WTC11 (cell line): ENCODE data around the gene ATP13A2. TPM values are rescaled to one million over a fixed set of nuclear protein-coding genes. Genes with fewer than 3 reads are reported as not detected.

Experiments used
- ATAC-seq: fragments of 200-7000 bp; cut with Tn5 transposase; 2 replicates; pipeline ENCODE4 v1.10.0; 2021; ENCODE audit warnings: mild to moderate bottlenecking, moderate library complexity
- CTCF ChIA-PET: fragments of 300-600 bp; sonication (Branson Sonifier 250); formaldehyde crosslinking; loops from one replicate; lab custom pipeline; 2021; ENCODE audit warnings: antibody characterized with exemption; lab: Charles Lee
- POLR2A ChIA-PET: fragments of 350-600 bp; sonication (Branson Sonifier 250); formaldehyde crosslinking; loops from one replicate; lab custom pipeline; 2021; ENCODE audit warnings: antibody characterized with exemption; lab: Charles Lee
- DNase-seq: peaks from one replicate; pipeline ENCODE4 v3.0.0; 2021; ENCODE audit warnings: low spot score
- H3K27ac Mint-ChIP-seq: 2 replicates; pipeline ENCODE4 v1.8.0; 2021; ENCODE audit warnings: mixed read lengths
- H3K27me3 Mint-ChIP-seq: 2 replicates; pipeline ENCODE4 v1.8.0; 2021; ENCODE audit warnings: low read depth, mild to moderate bottlenecking, moderate library complexity, mixed read lengths
- H3K36me3 Mint-ChIP-seq: 2 replicates; pipeline ENCODE4 v1.8.0; 2021; ENCODE audit warnings: mixed read lengths
- H3K4me1 Mint-ChIP-seq: 2 replicates; pipeline ENCODE4 v1.8.0; 2022; ENCODE audit warnings: mixed read lengths
- H3K4me3 Mint-ChIP-seq: 2 replicates; pipeline ENCODE4 v1.8.0; 2021; ENCODE audit warnings: mild to moderate bottlenecking, moderate library complexity, mixed read lengths
- H3K9me3 Mint-ChIP-seq: 2 replicates; pipeline ENCODE4 v1.8.0; 2021; ENCODE audit warnings: mixed read lengths
- CTCF ChIP-seq: fragments of 200-600 bp; IDR thresholded peaks from 2 replicates; pipeline ENCODE4 v1.8.0; 2022; ENCODE audit warnings: antibody characterized with exemption
- E2F4 ChIP-seq: sonication (generic); formaldehyde crosslinking; IDR thresholded peaks from 2 replicates; pipeline ENCODE4 v1.8.1; 2022; ENCODE audit warnings: low read depth, mild to moderate bottlenecking, moderate library complexity, missing genetic modification reagents, borderline replicate concordance
- E2F5 ChIP-seq: sonication (generic); formaldehyde crosslinking; IDR thresholded peaks from 2 replicates; pipeline ENCODE4 v1.8.1; 2022; ENCODE audit warnings: mild to moderate bottlenecking, moderate library complexity, missing genetic modification reagents
- FOXK1 ChIP-seq: sonication (generic); formaldehyde crosslinking; IDR thresholded peaks from 2 replicates; pipeline ENCODE4 v1.8.0; 2022; ENCODE audit warnings: mild to moderate bottlenecking, moderate library complexity, missing genetic modification reagents
- MYBL2 ChIP-seq: sonication (generic); formaldehyde crosslinking; IDR thresholded peaks from 2 replicates; pipeline ENCODE4 v1.8.1; 2023; ENCODE audit warnings: mild to moderate bottlenecking, moderate library complexity, missing genetic modification reagents
- NR1H2 ChIP-seq: sonication (generic); formaldehyde crosslinking; IDR thresholded peaks from 2 replicates; pipeline ENCODE4 v1.9.0; 2021; ENCODE audit warnings: mild to moderate bottlenecking, moderate library complexity, missing genetic modification reagents
- SOX15 ChIP-seq: fragments of 250-450 bp; sonication (Bioruptor Pico); IDR thresholded peaks from 2 replicates; pipeline ENCODE4 v1.9.0; 2021; ENCODE audit warnings: mild to moderate bottlenecking
- ZBTB21 ChIP-seq: sonication (generic); formaldehyde crosslinking; IDR thresholded peaks from 2 replicates; pipeline ENCODE4 v1.8.1; 2023; ENCODE audit warnings: mild to moderate bottlenecking, missing genetic modification reagents, borderline replicate concordance
- ZNF138 ChIP-seq: sonication (generic); formaldehyde crosslinking; conservative IDR thresholded peaks from 2 replicates; pipeline ENCODE4 v1.8.1; 2022; ENCODE audit warnings: mild to moderate bottlenecking, moderate library complexity, missing genetic modification reagents
- ZNF232 ChIP-seq: sonication (generic); formaldehyde crosslinking; IDR thresholded peaks from 2 replicates; pipeline ENCODE4 v1.8.0; 2022; ENCODE audit warnings: mild to moderate bottlenecking, missing genetic modification reagents
- ZNF416 ChIP-seq: fragments of 250-450 bp; sonication (Bioruptor Pico); IDR thresholded peaks from 2 replicates; pipeline ENCODE4 v1.9.0; 2021; ENCODE audit warnings: mild to moderate bottlenecking, inconsistent platforms
- total RNA-seq: library from RNA; stranded (reverse); gene quantifications from 3 replicates; pipeline ENCODE4 v1.2.3, GENCODE V29; 2021
- TF ChIP-seq, protein P1 (sequence below): sonication (generic); formaldehyde crosslinking; IDR thresholded peaks from 2 replicates; pipeline ENCODE4 v1.8.0; 2023; ENCODE audit warnings: missing genetic modification reagents, mild to moderate bottlenecking, borderline replicate concordance
- TF ChIP-seq, protein P2 (sequence below): sonication (generic); formaldehyde crosslinking; IDR thresholded peaks from 2 replicates; pipeline ENCODE4 v1.8.0; 2023; ENCODE audit warnings: mild to moderate bottlenecking, missing genetic modification reagents

Gene ATP13A2
- total RNA-seq, 1 experiment from 2014 or later, result 95.9 TPM

DNA sequence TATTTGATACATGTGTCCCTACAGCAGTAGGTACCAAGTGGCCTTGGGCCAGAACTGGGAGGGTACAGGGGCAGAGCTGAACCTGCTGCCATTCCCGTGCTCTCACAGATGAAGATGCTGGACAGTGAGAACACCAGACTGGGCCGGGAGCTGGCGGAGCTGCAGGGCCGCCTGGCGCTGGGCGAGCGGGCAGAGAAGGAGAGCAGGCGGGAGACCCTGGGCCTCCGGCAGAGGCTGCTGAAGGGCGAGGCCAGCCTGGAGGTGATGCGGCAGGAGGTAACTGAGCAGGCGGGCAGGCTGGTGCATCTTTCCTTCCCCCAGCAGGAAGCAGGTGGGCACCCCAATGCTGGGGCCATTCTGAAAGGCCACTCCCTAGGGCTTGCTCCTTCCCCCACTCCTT, 53.3 kb downstream of the ATP13A2 start (continued):
- TF ChIP-seq, protein P1, sequence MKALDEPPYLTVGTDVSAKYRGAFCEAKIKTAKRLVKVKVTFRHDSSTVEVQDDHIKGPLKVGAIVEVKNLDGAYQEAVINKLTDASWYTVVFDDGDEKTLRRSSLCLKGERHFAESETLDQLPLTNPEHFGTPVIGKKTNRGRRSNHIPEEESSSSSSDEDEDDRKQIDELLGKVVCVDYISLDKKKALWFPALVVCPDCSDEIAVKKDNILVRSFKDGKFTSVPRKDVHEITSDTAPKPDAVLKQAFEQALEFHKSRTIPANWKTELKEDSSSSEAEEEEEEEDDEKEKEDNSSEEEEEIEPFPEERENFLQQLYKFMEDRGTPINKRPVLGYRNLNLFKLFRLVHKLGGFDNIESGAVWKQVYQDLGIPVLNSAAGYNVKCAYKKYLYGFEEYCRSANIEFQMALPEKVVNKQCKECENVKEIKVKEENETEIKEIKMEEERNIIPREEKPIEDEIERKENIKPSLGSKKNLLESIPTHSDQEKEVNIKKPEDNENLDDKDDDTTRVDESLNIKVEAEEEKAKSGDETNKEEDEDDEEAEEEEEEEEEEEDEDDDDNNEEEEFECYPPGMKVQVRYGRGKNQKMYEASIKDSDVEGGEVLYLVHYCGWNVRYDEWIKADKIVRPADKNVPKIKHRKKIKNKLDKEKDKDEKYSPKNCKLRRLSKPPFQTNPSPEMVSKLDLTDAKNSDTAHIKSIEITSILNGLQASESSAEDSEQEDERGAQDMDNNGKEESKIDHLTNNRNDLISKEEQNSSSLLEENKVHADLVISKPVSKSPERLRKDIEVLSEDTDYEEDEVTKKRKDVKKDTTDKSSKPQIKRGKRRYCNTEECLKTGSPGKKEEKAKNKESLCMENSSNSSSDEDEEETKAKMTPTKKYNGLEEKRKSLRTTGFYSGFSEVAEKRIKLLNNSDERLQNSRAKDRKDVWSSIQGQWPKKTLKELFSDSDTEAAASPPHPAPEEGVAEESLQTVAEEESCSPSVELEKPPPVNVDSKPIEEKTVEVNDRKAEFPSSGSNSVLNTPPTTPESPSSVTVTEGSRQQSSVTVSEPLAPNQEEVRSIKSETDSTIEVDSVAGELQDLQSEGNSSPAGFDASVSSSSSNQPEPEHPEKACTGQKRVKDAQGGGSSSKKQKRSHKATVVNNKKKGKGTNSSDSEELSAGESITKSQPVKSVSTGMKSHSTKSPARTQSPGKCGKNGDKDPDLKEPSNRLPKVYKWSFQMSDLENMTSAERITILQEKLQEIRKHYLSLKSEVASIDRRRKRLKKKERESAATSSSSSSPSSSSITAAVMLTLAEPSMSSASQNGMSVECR, result no peak
- TF ChIP-seq NR1H2 (CRISPR knock-in tag) (no peak), FOXK1 (CRISPR knock-in tag) (no peak), ZBTB21 (CRISPR knock-in tag) (no peak), E2F4 (no peak), MYBL2 (CRISPR knock-in tag) (no peak), CTCF (no peak)
- TF ChIP-seq, protein P2, sequence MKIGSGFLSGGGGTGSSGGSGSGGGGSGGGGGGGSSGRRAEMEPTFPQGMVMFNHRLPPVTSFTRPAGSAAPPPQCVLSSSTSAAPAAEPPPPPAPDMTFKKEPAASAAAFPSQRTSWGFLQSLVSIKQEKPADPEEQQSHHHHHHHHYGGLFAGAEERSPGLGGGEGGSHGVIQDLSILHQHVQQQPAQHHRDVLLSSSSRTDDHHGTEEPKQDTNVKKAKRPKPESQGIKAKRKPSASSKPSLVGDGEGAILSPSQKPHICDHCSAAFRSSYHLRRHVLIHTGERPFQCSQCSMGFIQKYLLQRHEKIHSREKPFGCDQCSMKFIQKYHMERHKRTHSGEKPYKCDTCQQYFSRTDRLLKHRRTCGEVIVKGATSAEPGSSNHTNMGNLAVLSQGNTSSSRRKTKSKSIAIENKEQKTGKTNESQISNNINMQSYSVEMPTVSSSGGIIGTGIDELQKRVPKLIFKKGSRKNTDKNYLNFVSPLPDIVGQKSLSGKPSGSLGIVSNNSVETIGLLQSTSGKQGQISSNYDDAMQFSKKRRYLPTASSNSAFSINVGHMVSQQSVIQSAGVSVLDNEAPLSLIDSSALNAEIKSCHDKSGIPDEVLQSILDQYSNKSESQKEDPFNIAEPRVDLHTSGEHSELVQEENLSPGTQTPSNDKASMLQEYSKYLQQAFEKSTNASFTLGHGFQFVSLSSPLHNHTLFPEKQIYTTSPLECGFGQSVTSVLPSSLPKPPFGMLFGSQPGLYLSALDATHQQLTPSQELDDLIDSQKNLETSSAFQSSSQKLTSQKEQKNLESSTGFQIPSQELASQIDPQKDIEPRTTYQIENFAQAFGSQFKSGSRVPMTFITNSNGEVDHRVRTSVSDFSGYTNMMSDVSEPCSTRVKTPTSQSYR (CRISPR knock-in tag), result no peak

GRCh38 chr1:16957731-16958130, 54.0 kb downstream of the ATP13A2 start:
- H3K9me3 Mint-ChIP-seq, result no peaks in the 10 kb centered on the region
- H3K27ac Mint-ChIP-seq, result no peak overlapping the region
- TF ChIP-seq ZNF232 (no peak), ZNF416 (no peak), E2F5 (CRISPR knock-in tag) (no peak), ZNF138 (no peak)
- H3K4me3 Mint-ChIP-seq, result no peak overlapping the region
- peaks cover 4% of the 10 kb centered on the region for H3K4me1 Mint-ChIP-seq
- no peak for DNase-seq
- H3K36me3 Mint-ChIP-seq, result peaks cover 18% of the 10 kb centered on the region
- no peaks in the 10 kb centered on the region for H3K27me3 Mint-ChIP-seq
- ATAC-seq, result no peak
- ChIA-PET CTCF (no interaction called here), POLR2A (no interaction called here)

DNA sequence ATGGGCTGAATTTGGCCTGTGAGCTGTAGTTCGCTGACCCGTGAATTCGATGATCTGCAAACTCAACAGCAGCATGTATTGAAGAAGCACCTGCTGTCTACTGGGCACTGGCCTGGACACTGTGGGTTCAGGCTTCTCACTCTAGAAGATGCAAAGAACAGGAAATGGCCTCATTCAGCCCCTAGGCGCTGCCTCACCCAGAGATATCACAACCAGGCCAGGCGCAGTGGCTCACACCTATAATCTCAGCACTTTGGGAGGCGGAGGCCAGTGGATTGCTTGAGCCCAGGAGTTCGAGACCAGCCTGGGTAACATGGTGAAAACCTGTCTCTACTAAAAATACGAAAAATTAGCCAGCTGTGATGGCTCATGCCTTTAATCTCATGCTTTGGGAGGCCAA, 55.0 kb downstream of the ATP13A2 start:
- Mint-ChIP-seq H3K27me3 (no peaks in the 10 kb centered on the region), H3K9me3 (no peaks in the 10 kb centered on the region), H3K4me1 (peaks cover 4% of the 10 kb centered on the region), H3K27ac (0 out of 2 replicates have a peak overlapping the region, but pooled peaks have one; percentile 45), H3K4me3 (no peak overlapping the region), H3K36me3 (peaks cover 18% of the 10 kb centered on the region)
- TF ChIP-seq SOX15 (no peak), FOXK1 (CRISPR knock-in tag) (no peak)
- DNase-seq (no peak), ATAC-seq (no peak)
- ChIA-PET CTCF (interaction anchor here (1.2 kb wide), 2 partner anchors 23 to 43 kb away, joined by 3 read pairs; no protein-coding TSS in a partner anchor), POLR2A (no interaction called here)
